GM23338 (cell line): ENCODE results near the gene PTPRN2. TPM values are rescaled to one million over a fixed set of nuclear protein-coding genes. Genes with fewer than 3 reads are reported as not detected.

Source experiments
- ATAC-seq: fragments of 200-7000 bp; cut with Tn5 transposase; 3 replicates; pipeline ENCODE4 v1.9.1; 2020
- DNase-seq: peaks from one replicate; pipeline ENCODE4 v3.0.0-alpha.2; 2015; ENCODE audit warnings: low spot score
- H2AFZ ChIP-seq: fragments of 200-600 bp; sonication (generic); 2 replicates; pipeline ENCODE4 v1.8.0; 2016; ENCODE audit warnings: antibody characterized with exemption, mild to moderate bottlenecking, moderate library complexity
- H3F3A ChIP-seq: fragments of 200-600 bp; sonication (generic); replicated peaks from 2 replicates; pipeline ENCODE4 v1.8.0; 2017; ENCODE audit warnings: antibody characterized with exemption, mixed run types, low read depth
- H3K27ac ChIP-seq: fragments of 200-600 bp; sonication (generic); 2 replicates; pipeline ENCODE4 v1.6.1; 2016; ENCODE audit warnings: low read depth
- H3K27me3 ChIP-seq: fragments of 200-600 bp; sonication (generic); 2 replicates; pipeline ENCODE4 v1.8.0; 2016; ENCODE audit warnings: mild to moderate bottlenecking, mixed run types, moderate library complexity; ENCODE audit not compliant: insufficient read depth
- H3K36me3 ChIP-seq: fragments of 200-600 bp; sonication (generic); 2 replicates; pipeline ENCODE4 v1.8.0; 2016; ENCODE audit warnings: mild to moderate bottlenecking; ENCODE audit not compliant: insufficient read depth
- H3K4me1 ChIP-seq: fragments of 200-600 bp; sonication (generic); 2 replicates; pipeline ENCODE4 v1.8.0; 2016; ENCODE audit warnings: mild to moderate bottlenecking, moderate library complexity; ENCODE audit not compliant: insufficient read depth
- H3K4me2 ChIP-seq: fragments of 200-600 bp; sonication (generic); 2 replicates; pipeline ENCODE4 v1.7.1; 2017; ENCODE audit warnings: mixed run types
- H3K4me3 ChIP-seq: fragments of 200-600 bp; sonication (generic); 2 replicates; pipeline ENCODE4 v1.6.1; 2016; ENCODE audit warnings: mixed run types
- H3K79me2 ChIP-seq: fragments of 200-600 bp; sonication (generic); replicated peaks from 2 replicates; pipeline ENCODE4 v1.8.0; 2017; ENCODE audit warnings: mild to moderate bottlenecking; ENCODE audit not compliant: insufficient read depth
- H3K9me2 ChIP-seq: fragments of 200-600 bp; sonication (generic); 2 replicates; pipeline ENCODE4 v1.8.0; 2017; ENCODE audit not compliant: insufficient read depth
- H4K20me1 ChIP-seq: fragments of 200-600 bp; sonication (generic); replicated peaks from 2 replicates; pipeline ENCODE4 v1.8.0; 2017; ENCODE audit warnings: mild to moderate bottlenecking; ENCODE audit not compliant: insufficient read depth
- H3K27ac Mint-ChIP-seq: 2 replicates; pipeline ENCODE4 v1.8.0; 2020; ENCODE audit warnings: inconsistent platforms, mild to moderate bottlenecking, moderate library complexity, mixed read lengths
- H3K27me3 Mint-ChIP-seq: 3 replicates; pipeline ENCODE4 v1.8.0; 2022; ENCODE audit warnings: low read depth, mild to moderate bottlenecking, moderate library complexity, mixed read lengths, inconsistent platforms; ENCODE audit not compliant: insufficient read depth, poor library complexity
- H3K36me3 Mint-ChIP-seq: 3 replicates; pipeline ENCODE4 v1.8.0; 2021; ENCODE audit warnings: low read depth, mild to moderate bottlenecking, inconsistent platforms, moderate library complexity, mixed read lengths
- H3K4me1 Mint-ChIP-seq: 3 replicates; pipeline ENCODE4 v1.8.0; 2020; ENCODE audit warnings: mild to moderate bottlenecking, inconsistent platforms, mixed read lengths
- H3K4me3 Mint-ChIP-seq: 3 replicates; pipeline ENCODE4 v1.8.0; 2021; ENCODE audit warnings: moderate library complexity, mild to moderate bottlenecking, inconsistent platforms, mixed read lengths
- H3K9me3 Mint-ChIP-seq: 3 replicates; pipeline ENCODE4 v1.8.0; 2020; ENCODE audit warnings: moderate library complexity, mild to moderate bottlenecking, inconsistent platforms, mixed read lengths
- CTCF ChIP-seq, 2 experiments: fragments of 200-600 bp in 1 of 2; sonication (generic) in 1 of 2; conservative IDR thresholded peaks; 2 replicates each; pipeline versions ENCODE4 v1.5.1 to v1.6.1; 2016 to 2017; ENCODE audit warnings: antibody characterized with exemption in 2 of 2, low read depth in 2 of 2, mild to moderate bottlenecking in 2 of 2, moderate library complexity in 1 of 2
- ETS1 ChIP-seq: IDR thresholded peaks from 2 replicates; pipeline ENCODE4 v1.6.1; 2016; ENCODE audit warnings: antibody characterized with exemption
- EZH2 ChIP-seq: fragments of 200-600 bp; sonication (generic); IDR thresholded peaks from one replicate; pipeline ENCODE4 v1.8.0; 2017; ENCODE audit warnings: antibody characterized with exemption, mild to moderate bottlenecking, low read depth; ENCODE audit not compliant: unreplicated experiment
- JUNB ChIP-seq: IDR thresholded peaks from one replicate; pipeline ENCODE4 v1.6.1; 2016; ENCODE audit warnings: antibody characterized with exemption; ENCODE audit not compliant: unreplicated experiment
- NANOG ChIP-seq: IDR thresholded peaks from 2 replicates; pipeline ENCODE4 v1.6.1; 2016; ENCODE audit warnings: antibody characterized with exemption, borderline replicate concordance
- ZNF331 ChIP-seq: fragments of 250-450 bp; sonication (Bioruptor Pico); IDR thresholded peaks from 2 replicates; pipeline ENCODE4 v1.5.0; 2020; ENCODE audit warnings: low read depth, mild to moderate bottlenecking, moderate library complexity
- ZNF462 ChIP-seq: fragments of 250-450 bp; sonication (Bioruptor Pico); IDR thresholded peaks from 2 replicates; pipeline ENCODE4 v1.5.0; 2020; ENCODE audit warnings: mild to moderate bottlenecking, moderate library complexity
- polyA plus RNA-seq: library from polyadenylated mRNA; unstranded; fragments of >200 nt; fragmentation: Nextera tagmentation; extraction: Ambion mirVana; gene quantifications from 2 replicates; pipeline ENCODE4 v1.2.1, GENCODE V29; 2016
- total RNA-seq: library from RNA; depleted of rRNA; stranded (reverse); fragments of >200 nt; shearing (Covaris generic); gene quantifications from 2 replicates; pipeline ENCODE4 v1.2.3, GENCODE V29; 2014

Gene PTPRN2
- total and polyA plus RNA-seq, 2 experiments from 2014 or later = 0.87 to 4.0 TPM

GRCh38 chr7:157586426-157586955, 1001.1 kb downstream of the PTPRN2 start (continued):
- TF ChIP-seq NANOG (no peak), ETS1 (no peak), ZNF331 (CRISPR knock-in tag) (no peak), CTCF (conservative IDR thresholded peaks at IDR 0.05; ENCODE audit: low read depth in 2 of 2) (no peak), EZH2 (no peak)

- Mint-ChIP-seq H3K4me3 (no peak overlapping the region), H3K4me1 (no peaks in the 10 kb centered on the region; the same call in 2 of the 3 replicates), H3K36me3 (peaks cover 51% of the 10 kb centered on the region), H3K9me3 (peaks cover 95% of the 10 kb centered on the region), H3K27ac (no peak overlapping the region), H3K27me3 (peaks cover 9% of the 10 kb centered on the region)
- TF ChIP-seq ZNF462 (no peak), JUNB (no peak)
- H3K27ac ChIP-seq = no peak overlapping the region
- H2AFZ ChIP-seq = no peak overlapping the region
- ATAC-seq (no peak), DNase-seq (no peak)
- no peak overlapping the region for H3K4me3 ChIP-seq
- H4K20me1 ChIP-seq = no peaks in the 10 kb centered on the region
- H3F3A ChIP-seq = no peaks in the 10 kb centered on the region
- H3K4me1 ChIP-seq = no peaks in the 10 kb centered on the region
- no peaks in the 10 kb centered on the region for H3K9me2 ChIP-seq
- H3K4me2 ChIP-seq = no peak overlapping the region
- no peaks in the 10 kb centered on the region for H3K36me3 ChIP-seq
- H3K79me2 ChIP-seq = no peaks in the 10 kb centered on the region
- H3K27me3 ChIP-seq = 0 out of 2 replicates have a peak, but pooled peaks cover 9% of the 10 kb centered on the region
These were observed 1002.3 kb downstream of the PTPRN2 start for GRCh38 chr7:157585113-157585861.
